ENCODE measurements around the gene NOTCH3.

NOTCH3 gene

GRCh38 chr19:15200553-15201364 is at the start of gene NOTCH3:
Gene NOTCH3, minus strand, starts transcription at chr19:15200995. Its CDS starts 90 bp downstream, at chr19:15200905.
- DNase-seq = no peak

- no peak for DNase-seq
Measured at GRCh38 chr19:15250640-15250993, 49.8 kb upstream of the NOTCH3 start.

DNA sequence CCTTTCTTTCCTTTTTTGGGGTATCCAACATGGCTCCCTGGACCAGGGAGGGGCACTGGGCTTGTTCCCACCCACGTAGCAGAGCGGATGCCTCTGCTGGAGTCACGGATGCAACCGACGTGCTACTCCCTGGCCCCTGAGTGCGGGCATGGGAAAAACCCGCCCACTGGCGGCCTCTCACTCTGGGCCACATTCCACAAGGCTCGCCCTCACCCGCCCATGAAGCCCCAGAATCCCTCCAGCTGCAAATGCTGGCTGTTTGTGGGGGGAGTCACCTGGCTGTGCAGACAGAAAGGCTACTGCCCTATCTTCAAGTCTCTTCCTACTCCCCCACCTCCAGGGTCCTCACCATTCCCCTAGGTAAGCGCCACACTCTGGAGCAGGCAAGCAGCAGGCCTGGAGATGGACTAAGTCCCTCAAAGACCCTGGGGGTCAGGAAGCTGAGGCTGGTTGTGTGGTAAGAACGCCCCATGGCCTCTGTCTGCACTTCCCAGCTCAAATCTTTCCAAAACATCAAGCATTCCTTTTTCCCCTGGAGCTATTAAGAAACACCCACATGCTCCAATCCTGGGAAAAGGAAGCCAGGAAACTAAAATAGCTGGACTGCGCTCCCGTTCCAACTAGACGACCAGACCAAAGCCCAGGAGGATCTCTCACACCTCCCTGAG is 49.3 kb upstream of the NOTCH3 start:
- DNase-seq = no peak

DNA sequence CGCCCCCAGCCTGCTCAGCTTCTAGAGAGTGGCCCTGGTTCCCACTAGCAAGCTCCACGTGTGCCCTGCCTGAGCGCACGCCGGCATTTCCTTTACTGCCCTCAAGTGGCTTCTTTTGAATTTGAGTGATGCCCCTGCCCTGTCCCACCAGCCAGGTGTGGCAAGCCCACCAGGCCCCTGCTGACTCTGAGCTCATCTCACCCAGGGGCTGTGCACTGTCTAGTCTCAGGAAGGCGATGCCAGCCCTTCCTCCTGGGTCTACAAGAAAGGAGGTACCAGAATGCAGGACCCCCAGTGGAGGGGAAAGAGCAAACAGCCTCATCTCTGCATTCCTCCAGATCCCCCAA is 48.7 kb upstream of the NOTCH3 start:
- no peak for DNase-seq

DNA sequence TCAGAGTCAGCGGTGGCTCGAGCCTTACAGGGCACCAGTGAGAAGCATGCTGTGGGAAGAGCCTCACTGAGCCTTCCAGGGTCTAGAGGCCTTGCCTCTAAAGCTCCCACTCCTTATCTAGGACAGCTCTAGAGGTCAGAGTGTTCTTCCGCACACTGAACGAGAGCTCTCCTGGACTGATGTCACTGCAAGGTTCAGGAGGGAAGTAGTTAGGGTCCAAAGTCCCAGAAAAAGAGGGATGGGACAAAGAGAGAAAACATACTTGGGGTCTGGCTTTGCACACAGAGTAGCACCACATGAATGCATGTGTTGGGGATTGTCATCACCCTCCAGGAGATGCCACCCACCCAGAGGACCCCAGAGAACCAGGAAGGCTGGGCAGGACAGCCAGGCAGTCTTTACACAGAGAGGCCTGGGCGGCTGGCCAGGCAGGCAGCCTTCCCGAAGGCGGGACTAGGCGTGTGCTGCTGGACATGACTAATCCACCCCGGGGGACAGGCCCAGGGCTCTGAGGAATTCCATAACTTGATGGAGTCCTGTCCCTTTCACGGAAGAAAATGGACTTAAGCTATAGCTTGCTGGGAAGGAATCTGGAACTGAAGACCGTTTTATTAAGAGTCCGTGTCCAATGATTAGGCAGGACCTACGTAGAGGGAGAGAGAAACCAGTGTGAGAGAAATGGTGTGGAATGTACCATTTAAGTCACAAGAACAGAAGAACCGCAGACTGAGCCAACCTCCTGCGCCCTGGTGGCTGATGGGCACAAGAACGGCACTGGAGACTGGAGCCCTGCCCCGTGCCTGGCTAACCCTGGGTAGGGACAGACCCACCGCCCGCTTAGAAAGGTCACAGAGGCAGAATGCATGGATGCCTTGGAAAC is 48.1 kb upstream of the NOTCH3 start:
- no peak for DNase-seq

DNA sequence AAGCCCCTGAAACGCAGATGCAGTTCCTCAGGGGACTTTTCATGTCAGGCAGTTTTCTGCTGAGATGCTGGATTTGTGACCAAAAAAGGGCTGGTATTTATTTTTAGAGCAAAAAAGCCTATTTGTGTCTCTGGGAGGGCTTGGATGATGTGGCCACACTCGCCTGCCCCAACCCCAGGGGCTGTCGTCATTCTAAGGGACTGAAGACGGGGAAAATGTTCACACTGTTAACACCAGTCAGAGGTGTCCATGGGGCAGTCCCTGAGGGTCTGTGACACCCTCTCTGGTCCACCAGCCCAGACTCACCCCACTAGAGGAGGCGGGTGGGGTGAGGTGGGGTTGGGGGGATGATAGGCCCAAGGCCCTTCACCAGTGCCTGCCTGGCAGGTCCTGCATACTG is 47.3 kb upstream of the NOTCH3 start:
- DNase-seq = no peak

GRCh38 chr19:15247107-15248014 is 46.6 kb upstream of the NOTCH3 start:
- DNase-seq = no peak

DNA sequence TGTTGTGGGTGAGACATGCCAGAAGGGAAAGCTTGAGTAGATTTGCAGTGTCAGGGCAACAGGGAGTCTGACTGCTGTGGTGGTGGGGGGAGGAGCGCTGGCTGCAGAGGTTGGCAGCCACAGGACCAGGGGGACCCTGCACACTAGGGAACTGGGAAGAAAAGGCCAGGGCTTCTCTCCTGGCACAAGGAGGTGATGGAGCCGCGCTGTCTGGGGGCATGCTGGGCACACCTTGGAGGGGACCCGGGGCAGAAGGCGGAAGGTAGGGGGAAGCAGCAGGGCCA is 45.3 kb upstream of the NOTCH3 start:
- DNase-seq = no peak

GRCh38 chr19:15245370-15246197 is 44.8 kb upstream of the NOTCH3 start:
- DNase-seq = no peak

- no peak for DNase-seq
Measured at GRCh38 chr19:15244808-15245207, 44.0 kb upstream of the NOTCH3 start.

DNA sequence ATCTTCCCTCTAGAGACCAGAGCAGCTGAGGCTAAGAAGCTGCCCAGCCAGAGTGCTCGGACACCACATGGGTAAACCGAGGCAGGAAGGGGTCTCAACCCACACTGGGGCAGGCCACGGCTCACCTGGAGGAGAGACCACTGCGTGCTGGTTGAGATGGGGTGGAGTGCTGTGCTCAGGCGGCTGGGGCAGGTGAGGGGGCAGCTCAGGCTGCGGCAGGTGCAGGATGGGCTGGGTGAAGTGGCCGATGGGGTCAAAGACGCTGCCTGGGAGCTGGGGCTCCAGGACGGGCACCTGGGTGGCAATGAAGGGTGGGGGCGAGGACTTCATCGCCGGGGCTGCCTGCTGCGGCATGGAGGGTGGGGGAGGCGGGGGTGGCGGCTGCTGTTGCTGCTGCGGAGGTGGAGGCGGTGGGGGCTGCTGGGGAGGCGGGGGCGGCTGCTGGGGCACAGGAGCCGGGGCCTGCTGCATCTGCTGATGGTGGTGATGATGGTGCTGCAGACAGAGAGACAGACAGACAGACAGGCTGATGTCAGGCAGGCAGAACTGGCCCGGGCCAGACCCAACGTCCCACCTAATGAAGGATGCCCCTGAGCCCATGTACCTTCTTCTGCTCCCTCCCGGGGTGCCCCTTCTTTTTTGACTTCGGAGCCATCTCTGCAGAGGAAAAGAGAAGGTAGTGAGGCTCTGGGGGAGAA is 43.5 kb upstream of the NOTCH3 start:
- no peak for DNase-seq

- DNase-seq = no peak
Measured at GRCh38 chr19:15243236-15243957, 42.6 kb upstream of the NOTCH3 start.

GRCh38 chr19:15241259-15241910 is 40.6 kb upstream of the NOTCH3 start:
- DNase-seq = no peak

- no peak for DNase-seq
Measured at GRCh38 chr19:15240515-15240914, 39.7 kb upstream of the NOTCH3 start.

- DNase-seq = no peak
Measured at GRCh38 chr19:15239337-15239949, 38.6 kb upstream of the NOTCH3 start.

DNA sequence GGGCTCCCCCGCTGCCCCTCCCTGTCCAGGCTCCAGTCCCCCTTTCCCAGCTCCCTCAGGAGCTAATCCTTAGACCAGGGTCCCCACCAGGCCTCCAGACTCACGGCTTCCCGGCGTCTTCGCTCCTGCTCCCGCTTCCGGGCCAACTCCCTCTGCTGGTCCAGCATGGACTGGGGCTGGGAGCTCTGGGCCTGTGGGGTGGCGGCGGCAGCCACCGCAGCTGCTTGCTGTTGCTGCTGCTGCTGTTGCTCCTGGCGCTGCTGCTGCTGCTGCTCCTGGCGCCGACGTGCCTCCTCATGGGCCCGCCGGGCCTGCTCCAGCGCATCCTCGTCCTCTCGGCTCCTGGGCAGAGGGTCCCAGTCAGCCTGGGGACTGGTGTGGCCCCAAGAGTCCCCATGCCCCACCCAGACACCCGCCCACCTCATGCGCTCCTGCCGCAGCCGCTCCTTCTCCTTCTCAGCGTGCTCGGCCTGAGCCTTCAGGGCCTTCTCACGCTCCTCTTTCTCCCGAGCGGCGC is 37.9 kb upstream of the NOTCH3 start:
- no peak for DNase-seq

DNA sequence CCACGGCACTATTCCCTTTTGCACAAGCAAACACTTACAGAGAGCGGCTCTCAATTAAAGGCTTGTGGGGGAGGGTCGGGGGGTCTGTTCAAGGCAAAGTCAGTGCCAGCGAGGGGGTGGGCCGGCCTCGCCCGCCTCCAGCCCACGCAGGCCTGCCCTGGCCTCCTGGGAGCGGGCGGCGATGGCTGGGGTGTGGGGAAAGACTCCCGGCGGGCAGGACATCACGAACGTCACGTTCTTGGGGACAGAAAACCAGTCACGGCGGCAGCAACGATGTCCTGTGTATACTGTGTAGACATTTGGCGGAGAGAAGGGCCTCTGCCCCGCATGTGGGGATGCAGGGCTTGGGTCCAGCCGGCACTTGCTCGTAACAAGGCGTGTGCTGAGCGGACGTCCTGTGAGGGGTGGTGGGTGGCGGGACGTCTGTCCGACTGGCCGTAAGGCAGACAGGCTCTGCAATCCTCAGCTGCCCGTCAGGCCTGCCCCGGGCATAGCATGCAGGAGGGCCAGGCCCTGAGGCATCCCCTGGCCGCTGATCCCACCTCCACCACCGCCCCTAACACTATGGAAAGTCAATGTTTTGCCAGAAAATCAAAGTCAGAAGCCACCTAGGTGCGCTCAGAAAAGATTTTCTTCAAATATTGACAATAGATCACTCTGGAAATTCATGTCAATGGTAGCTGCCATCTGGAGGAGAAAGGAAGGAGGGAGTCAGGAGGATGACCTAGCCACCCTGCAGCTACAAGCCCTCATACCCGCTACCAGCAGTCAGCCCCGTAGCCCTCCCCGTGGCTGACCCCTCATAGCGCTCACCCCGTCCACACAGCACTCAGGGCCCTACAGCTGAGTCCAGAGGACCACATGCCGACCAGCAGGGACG is 37.2 kb upstream of the NOTCH3 start:
- DNase-seq = no peak

GRCh38 chr19:15236886-15237285 is 36.1 kb upstream of the NOTCH3 start:
- DNase-seq = no peak

Data from CD4-positive, alpha-beta T cell treated with Interleukin-4 for 4 hours (primary cell).